Rectal smooth muscle tissue (tissue), 1 donor: ENCODE results near the gene NMT1.

Source experiments
- H3K27ac ChIP-seq: one replicate; pipeline ENCODE4 v1.7.0; 2013; ENCODE audit warnings: low read depth, low read length, inconsistent platforms
- H3K27me3 ChIP-seq: one replicate; pipeline ENCODE4 v1.7.0; 2013; ENCODE audit warnings: low read length; ENCODE audit not compliant: control insufficient read depth, insufficient read depth
- H3K36me3 ChIP-seq: one replicate; pipeline ENCODE4 v1.7.0; 2013; ENCODE audit warnings: low read length; ENCODE audit not compliant: control insufficient read depth, insufficient read depth
- H3K4me1 ChIP-seq: one replicate; pipeline ENCODE4 v1.7.0; 2013; ENCODE audit warnings: low read length; ENCODE audit not compliant: control insufficient read depth, insufficient read depth
- H3K4me3 ChIP-seq: one replicate; pipeline ENCODE4 v1.7.0; 2013; ENCODE audit warnings: low read length
- H3K9ac ChIP-seq: one replicate; pipeline ENCODE4 v1.7.0; 2013; ENCODE audit warnings: low read length

Gene NMT1

GRCh38 chr17:45060797-45061605 lies at the start of gene NMT1:
TSS of gene NMT1 (plus strand) at chr17:45061317. CDS start at chr17:45061330, 13 bp downstream.
- peak within 1 kb of the TSS; percentile 100 for H3K4me3 ChIP-seq
- peak within 1 kb of the TSS; percentile 98 for H3K9ac ChIP-seq
- peaks cover 13% of the 10 kb centered on the region for H3K4me1 ChIP-seq
- H3K27me3 ChIP-seq: no peaks in the 10 kb centered on the region
- peaks cover 2% of the 10 kb centered on the region for H3K36me3 ChIP-seq
- peak within 1 kb of the TSS; percentile 95 for H3K27ac ChIP-seq

GRCh38 chr17:45011767-45012166 lies 49.4 kb upstream of the NMT1 start:
- H3K36me3 ChIP-seq: no peaks in the 10 kb centered on the region
- H3K4me1 ChIP-seq: peaks cover 10% of the 10 kb centered on the region
- H3K4me3 ChIP-seq: no peak overlapping the region
- H3K9ac ChIP-seq: no peak overlapping the region
- no peak overlapping the region for H3K27ac ChIP-seq
- H3K27me3 ChIP-seq: no peaks in the 10 kb centered on the region

GRCh38 chr17:45013021-45013997 lies 47.8 kb upstream of the NMT1 start:
- Histone ChIP-seq H3K4me1 (peaks cover 10% of the 10 kb centered on the region), H3K9ac (no peak overlapping the region), H3K36me3 (no peaks in the 10 kb centered on the region), H3K27ac (no peak overlapping the region), H3K4me3 (peak overlapping the region; percentile 16), H3K27me3 (no peaks in the 10 kb centered on the region)

- Histone ChIP-seq H3K4me3 (no peak overlapping the region), H3K27me3 (peaks cover 4% of the 10 kb centered on the region), H3K27ac (no peak overlapping the region), H3K36me3 (no peaks in the 10 kb centered on the region), H3K4me1 (peaks cover 14% of the 10 kb centered on the region), H3K9ac (no peak overlapping the region)
Measured at GRCh38 chr17:45016237-45016636, 44.9 kb upstream of the NMT1 start.

GRCh38 chr17:45016823-45017222 lies 44.3 kb upstream of the NMT1 start:
- Histone ChIP-seq H3K36me3 (no peaks in the 10 kb centered on the region), H3K27me3 (peaks cover 6% of the 10 kb centered on the region), H3K9ac (no peak overlapping the region), H3K4me1 (peaks cover 19% of the 10 kb centered on the region), H3K27ac (no peak overlapping the region), H3K4me3 (no peak overlapping the region)

GRCh38 chr17:45018514-45018847 lies 42.6 kb upstream of the NMT1 start:
- peak overlapping the region; percentile 18 for H3K27ac ChIP-seq
- H3K9ac ChIP-seq: no peak overlapping the region
- H3K4me3 ChIP-seq: peak overlapping the region; percentile 65
- peaks cover under 1% of the 10 kb centered on the region for H3K36me3 ChIP-seq
- peaks cover 16% of the 10 kb centered on the region for H3K4me1 ChIP-seq
- peaks cover 6% of the 10 kb centered on the region for H3K27me3 ChIP-seq

GRCh38 chr17:45018848-45019711 lies 42.0 kb upstream of the NMT1 start:
- peaks cover 6% of the 10 kb centered on the region for H3K36me3 ChIP-seq
- H3K27me3 ChIP-seq: peaks cover 6% of the 10 kb centered on the region
- H3K9ac ChIP-seq: no peak overlapping the region
- H3K27ac ChIP-seq: peak overlapping the region; percentile 18
- H3K4me1 ChIP-seq: peaks cover 15% of the 10 kb centered on the region
- H3K4me3 ChIP-seq: peak overlapping the region; percentile 65

- peak overlapping the region; percentile 7 for H3K27ac ChIP-seq
- H3K4me3 ChIP-seq: peak overlapping the region; percentile 1
- peaks cover 9% of the 10 kb centered on the region for H3K36me3 ChIP-seq
- H3K9ac ChIP-seq: no peak overlapping the region
- H3K4me1 ChIP-seq: peaks cover 15% of the 10 kb centered on the region
- H3K27me3 ChIP-seq: peaks cover 6% of the 10 kb centered on the region
Measured at GRCh38 chr17:45020354-45021138, 40.6 kb upstream of the NMT1 start.

- peak overlapping the region; percentile 63 for H3K9ac ChIP-seq
- H3K27ac ChIP-seq: peak overlapping the region; percentile 85
- peaks cover 15% of the 10 kb centered on the region for H3K4me1 ChIP-seq
- peak overlapping the region; percentile 67 for H3K4me3 ChIP-seq
- peaks cover 6% of the 10 kb centered on the region for H3K27me3 ChIP-seq
- H3K36me3 ChIP-seq: peaks cover 11% of the 10 kb centered on the region
Measured at GRCh38 chr17:45021607-45022287, 39.4 kb upstream of the NMT1 start.

GRCh38 chr17:45022288-45022648 lies 38.8 kb upstream of the NMT1 start:
- H3K4me3 ChIP-seq: peak overlapping the region; percentile 67
- no peak overlapping the region for H3K9ac ChIP-seq
- peak overlapping the region; percentile 49 for H3K27ac ChIP-seq
- peaks cover 11% of the 10 kb centered on the region for H3K36me3 ChIP-seq
- peaks cover 6% of the 10 kb centered on the region for H3K27me3 ChIP-seq
- H3K4me1 ChIP-seq: peaks cover 15% of the 10 kb centered on the region
